ENCODE data around the gene BMS1.
"Not testable (repeated sequence)": the region's sequence is repeated elsewhere in the genome, so short reads cannot be mapped to it uniquely, and the experiment has no call there.

Gene BMS1

GRCh38 chr10:42813989-42814687 is 31.5 kb downstream of the BMS1 start:
- DNase-seq, H3K27ac Mint-ChIP-seq: not testable (repeated sequence)

GRCh38 chr10:42816334-42816733 is 33.7 kb downstream of the BMS1 start:
- not testable (repeated sequence) for H3K27ac Mint-ChIP-seq

More at GRCh38 chr10:42813989-42814687, 31.5 kb downstream of the BMS1 start:
- H3K27me3 Mint-ChIP-seq, H3K4me3 Mint-ChIP-seq, H3K4me1 Mint-ChIP-seq: not testable (repeated sequence)
- Mint-ChIP-seq H3K36me3 (peaks cover 82% of the 10 kb centered on the region), H3K9me3 (peaks cover 13% of the 10 kb centered on the region)
- CTCF ChIA-PET, result interaction anchor here (0.6 kb wide), 1 partner anchor 362 kb away, joined by 3 read pairs; no protein-coding TSS in a partner anchor

GRCh38 chr10:42816912-42817311 is 34.3 kb downstream of the BMS1 start:
- Mint-ChIP-seq H3K27ac (no peak overlapping the region), H3K4me1 (peaks cover 9% of the 10 kb centered on the region), H3K27me3 (no peaks in the 10 kb centered on the region), H3K9me3 (peaks cover 13% of the 10 kb centered on the region), H3K4me3 (no peak overlapping the region), H3K36me3 (peaks cover 81% of the 10 kb centered on the region)
- DNase-seq, result no peak
- CTCF ChIA-PET, result no interaction called here

More at GRCh38 chr10:42816334-42816733, 33.7 kb downstream of the BMS1 start:
- Mint-ChIP-seq H3K9me3 (peaks cover 13% of the 10 kb centered on the region), H3K36me3 (peaks cover 82% of the 10 kb centered on the region)
- CTCF ChIA-PET, H3K4me1 Mint-ChIP-seq, DNase-seq, H3K4me3 Mint-ChIP-seq, H3K27me3 Mint-ChIP-seq: not testable (repeated sequence)

- H3K9me3 Mint-ChIP-seq, result peaks cover 12% of the 10 kb centered on the region
- H3K4me1 Mint-ChIP-seq, H3K4me3 Mint-ChIP-seq, H3K27ac Mint-ChIP-seq, CTCF ChIA-PET, DNase-seq, H3K27me3 Mint-ChIP-seq: not testable (repeated sequence)
- peaks cover 78% of the 10 kb centered on the region for H3K36me3 Mint-ChIP-seq
Measured at GRCh38 chr10:42817417-42817816, 34.8 kb downstream of the BMS1 start.

GRCh38 chr10:42826759-42827158 is 44.2 kb downstream of the BMS1 start:
- H3K36me3 Mint-ChIP-seq, result peaks cover 66% of the 10 kb centered on the region
- H3K9me3 Mint-ChIP-seq, DNase-seq, CTCF ChIA-PET, H3K27ac Mint-ChIP-seq, H3K4me3 Mint-ChIP-seq, H3K4me1 Mint-ChIP-seq, H3K27me3 Mint-ChIP-seq: not testable (repeated sequence)

- Mint-ChIP-seq H3K4me3 (no peak overlapping the region), H3K27me3 (no peaks in the 10 kb centered on the region), H3K27ac (no peak overlapping the region), H3K4me1 (no peaks in the 10 kb centered on the region), H3K36me3 (peaks cover 69% of the 10 kb centered on the region), H3K9me3 (no peaks in the 10 kb centered on the region)
- no peak for DNase-seq
- CTCF ChIA-PET, result no interaction called here
Measured at GRCh38 chr10:42827201-42827600, 44.6 kb downstream of the BMS1 start.

GRCh38 chr10:42828391-42828790 is 45.8 kb downstream of the BMS1 start:
- H3K4me3 Mint-ChIP-seq, CTCF ChIA-PET, H3K27ac Mint-ChIP-seq, H3K9me3 Mint-ChIP-seq, DNase-seq, H3K4me1 Mint-ChIP-seq, H3K27me3 Mint-ChIP-seq: not testable (repeated sequence)
- H3K36me3 Mint-ChIP-seq, result peaks cover 57% of the 10 kb centered on the region

GRCh38 chr10:42830237-42830636 is 47.6 kb downstream of the BMS1 start:
- Mint-ChIP-seq H3K9me3 (no peaks in the 10 kb centered on the region), H3K27ac (no peak overlapping the region), H3K4me3 (no peak overlapping the region), H3K4me1 (no peaks in the 10 kb centered on the region), H3K36me3 (peaks cover 44% of the 10 kb centered on the region), H3K27me3 (no peaks in the 10 kb centered on the region)
- CTCF ChIA-PET, result no interaction called here
- DNase-seq, result no peak

GRCh38 chr10:42836096-42836495 is 53.5 kb downstream of the BMS1 start:
- no peak for DNase-seq
- no peak overlapping the region for H3K27ac Mint-ChIP-seq
- no peak overlapping the region for H3K4me3 Mint-ChIP-seq
- H3K27me3 Mint-ChIP-seq, result peaks cover 44% of the 10 kb centered on the region
- H3K36me3 Mint-ChIP-seq, result peaks cover 4% of the 10 kb centered on the region
- H3K4me1 Mint-ChIP-seq, result peaks cover 2% of the 10 kb centered on the region
- CTCF ChIA-PET, result no interaction called here
- no peaks in the 10 kb centered on the region for H3K9me3 Mint-ChIP-seq

- no peaks in the 10 kb centered on the region for H3K9me3 Mint-ChIP-seq
- CTCF ChIA-PET, result no interaction called here
- H3K36me3 Mint-ChIP-seq, result peaks cover 2% of the 10 kb centered on the region
- no peak overlapping the region for H3K27ac Mint-ChIP-seq
- peak overlapping the region; percentile 31 for H3K4me3 Mint-ChIP-seq
- DNase-seq, result no peak
- H3K4me1 Mint-ChIP-seq, result peaks cover 2% of the 10 kb centered on the region
- peaks cover 51% of the 10 kb centered on the region for H3K27me3 Mint-ChIP-seq
Measured at GRCh38 chr10:42836771-42837468, 54.3 kb downstream of the BMS1 start.

GRCh38 chr10:42844810-42845209 is 62.2 kb downstream of the BMS1 start:
- H3K4me1 Mint-ChIP-seq, H3K36me3 Mint-ChIP-seq, DNase-seq, H3K4me3 Mint-ChIP-seq, H3K27ac Mint-ChIP-seq, H3K9me3 Mint-ChIP-seq, CTCF ChIA-PET: not testable (repeated sequence)
- H3K27me3 Mint-ChIP-seq, result peaks cover 32% of the 10 kb centered on the region

- H3K27ac Mint-ChIP-seq, H3K9me3 Mint-ChIP-seq, H3K4me3 Mint-ChIP-seq, CTCF ChIA-PET, H3K4me1 Mint-ChIP-seq, H3K36me3 Mint-ChIP-seq, DNase-seq: not testable (repeated sequence)
- peaks cover 25% of the 10 kb centered on the region for H3K27me3 Mint-ChIP-seq
Measured at GRCh38 chr10:42847261-42847660, 64.7 kb downstream of the BMS1 start.

GRCh38 chr10:42850931-42851330 is 68.3 kb downstream of the BMS1 start:
- no peaks in the 10 kb centered on the region for H3K9me3 Mint-ChIP-seq
- H3K27ac Mint-ChIP-seq, result no peak overlapping the region
- DNase-seq, result no peak
- H3K4me1 Mint-ChIP-seq, result no peaks in the 10 kb centered on the region
- no peaks in the 10 kb centered on the region for H3K36me3 Mint-ChIP-seq
- H3K4me3 Mint-ChIP-seq, result no peak overlapping the region
- CTCF ChIA-PET, result no interaction called here
- H3K27me3 Mint-ChIP-seq, result peaks cover 28% of the 10 kb centered on the region

GRCh38 chr10:42859256-42859655 is 76.7 kb downstream of the BMS1 start:
- H3K36me3 Mint-ChIP-seq, result no peaks in the 10 kb centered on the region

GRCh38 chr10:42860016-42860415 is 77.4 kb downstream of the BMS1 start:
- H3K4me3 Mint-ChIP-seq, H3K27ac Mint-ChIP-seq, H3K36me3 Mint-ChIP-seq, CTCF ChIA-PET, H3K4me1 Mint-ChIP-seq, H3K9me3 Mint-ChIP-seq, DNase-seq: not testable (repeated sequence)
- peaks cover 54% of the 10 kb centered on the region for H3K27me3 Mint-ChIP-seq

More at GRCh38 chr10:42859256-42859655, 76.7 kb downstream of the BMS1 start:
- Mint-ChIP-seq H3K4me3 (no peak overlapping the region), H3K27ac (no peak overlapping the region), H3K4me1 (no peaks in the 10 kb centered on the region), H3K9me3 (no peaks in the 10 kb centered on the region), H3K27me3 (peaks cover 52% of the 10 kb centered on the region)
- DNase-seq, result no peak
- CTCF ChIA-PET, result no interaction called here
